ENCODE results near the gene BOLL.

DNA sequence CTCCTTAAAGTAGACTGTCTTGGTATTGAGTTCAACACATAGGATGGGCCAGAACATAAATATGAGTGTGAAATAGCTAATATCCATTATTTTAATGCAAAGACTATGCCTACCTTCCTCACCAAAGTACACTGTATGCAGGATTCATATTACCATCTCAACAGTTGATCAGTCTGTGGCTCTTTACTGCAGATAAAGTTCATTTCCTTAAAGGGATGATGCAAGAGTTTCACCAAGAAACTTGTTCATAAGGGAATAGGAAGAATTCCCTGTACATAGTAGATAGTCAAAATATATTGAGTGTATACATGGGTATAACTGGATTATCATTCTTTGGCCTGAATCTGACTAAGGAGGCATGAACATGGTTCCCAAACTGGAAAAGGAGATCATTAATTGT is 44.9 kb downstream of the BOLL start:
- TF ChIP-seq, protein P1, sequence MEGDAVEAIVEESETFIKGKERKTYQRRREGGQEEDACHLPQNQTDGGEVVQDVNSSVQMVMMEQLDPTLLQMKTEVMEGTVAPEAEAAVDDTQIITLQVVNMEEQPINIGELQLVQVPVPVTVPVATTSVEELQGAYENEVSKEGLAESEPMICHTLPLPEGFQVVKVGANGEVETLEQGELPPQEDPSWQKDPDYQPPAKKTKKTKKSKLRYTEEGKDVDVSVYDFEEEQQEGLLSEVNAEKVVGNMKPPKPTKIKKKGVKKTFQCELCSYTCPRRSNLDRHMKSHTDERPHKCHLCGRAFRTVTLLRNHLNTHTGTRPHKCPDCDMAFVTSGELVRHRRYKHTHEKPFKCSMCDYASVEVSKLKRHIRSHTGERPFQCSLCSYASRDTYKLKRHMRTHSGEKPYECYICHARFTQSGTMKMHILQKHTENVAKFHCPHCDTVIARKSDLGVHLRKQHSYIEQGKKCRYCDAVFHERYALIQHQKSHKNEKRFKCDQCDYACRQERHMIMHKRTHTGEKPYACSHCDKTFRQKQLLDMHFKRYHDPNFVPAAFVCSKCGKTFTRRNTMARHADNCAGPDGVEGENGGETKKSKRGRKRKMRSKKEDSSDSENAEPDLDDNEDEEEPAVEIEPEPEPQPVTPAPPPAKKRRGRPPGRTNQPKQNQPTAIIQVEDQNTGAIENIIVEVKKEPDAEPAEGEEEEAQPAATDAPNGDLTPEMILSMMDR (IDR thresholded peaks at IDR 0.05) = no peak
- TF ChIP-seq POLR2A (IDR thresholded peaks at IDR 0.05) = no peak

Measured in heart left ventricle (tissue), 13 donors.